ENCODE data around the gene DLGAP5. TPM values are rescaled to one million over a fixed set of nuclear protein-coding genes. Genes with fewer than 3 reads are reported as not detected.

DLGAP5 gene
- total RNA-seq, 1 experiment from 2014 or later = 72.8 TPM

DNA sequence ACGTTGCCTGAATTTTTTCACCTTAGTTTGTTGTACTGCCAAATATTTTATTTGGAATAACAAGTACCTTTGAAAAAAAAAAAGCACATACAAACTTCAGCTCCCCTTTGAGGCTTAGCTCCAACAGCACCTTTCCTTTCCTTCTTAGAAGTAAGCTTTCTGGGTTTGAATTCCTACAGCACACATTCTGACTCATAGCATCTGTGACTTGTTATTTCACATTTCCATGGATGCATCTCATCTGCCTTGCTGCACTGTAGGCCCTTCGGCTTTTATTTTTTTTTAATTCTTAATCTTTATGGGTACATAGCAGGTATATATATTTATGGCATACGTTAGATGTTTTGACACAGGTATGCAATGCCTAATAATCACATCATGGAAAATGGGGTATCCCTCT lies 55.1 kb downstream of the DLGAP5 start:
- Histone ChIP-seq H2AFZ (ENCODE audit: low read depth, low read length, poor library complexity, severe bottlenecking) (no peak overlapping the region), H3K79me2 (ENCODE audit: insufficient read depth, low read length) (peaks cover 60% of the 10 kb centered on the region), H3K9me3 (ENCODE audit: control insufficient read depth in 1 of 2, insufficient read depth in 1 of 2, low read depth in 1 of 2, low read length in 2 of 2) (no peaks in the 10 kb centered on the region), H3K9me2 (ENCODE audit: insufficient read depth) (no peaks in the 10 kb centered on the region), H3K4me2 (ENCODE audit: low read length) (no peak overlapping the region), H3K9ac (ENCODE audit: low read length) (no peak overlapping the region), H4K20me1 (ENCODE audit: insufficient read depth) (no peaks in the 10 kb centered on the region), H3K27ac (ENCODE audit: low read depth, low read length) (no peak overlapping the region), H3K4me1 (ENCODE audit: control insufficient read depth in 1 of 2, insufficient read depth in 2 of 2, low read length in 2 of 2) (peaks cover 6 to 14% of the 10 kb centered on the region in 2 experiments; a peak in 3 of 4 replicates), H3K27me3 (ENCODE audit: insufficient read depth, low read length) (no peaks in the 10 kb centered on the region), H3K4me3 (replicated peaks in 1 of 2; ENCODE audit: low read depth in 1 of 2, low read length in 2 of 2) (no peak overlapping the region), H3K36me3 (ENCODE audit: control insufficient read depth in 1 of 2, insufficient read depth in 2 of 2, low read length in 2 of 2) (peaks cover 17 to 28% of the 10 kb centered on the region in 2 experiments; a peak in 3 of 4 replicates)
- no peak for ATAC-seq
- BruUV-seq (replicated peaks) = no TSS peak
- ChIA-PET RAD21 (ENCODE audit: low non-redundant PET in 1 of 2, low total read pairs in 2 of 2, uncharacterized antibody in 2 of 2, unreplicated experiment in 2 of 2) (no interaction called here), CTCF (no interaction called here), POLR2A (no interaction called here)
- TF ChIP-seq POLR2A (IDR thresholded peaks at IDR 0.05; ENCODE audit: borderline replicate concordance, extremely low read depth, insufficient read depth, insufficient read length) (no peak), YY1 (IDR thresholded peaks at IDR 0.05; ENCODE audit: extremely low read depth, insufficient replicate concordance, low read depth, low read length) (no peak), SP1 (IDR thresholded peaks at IDR 0.05; ENCODE audit: low read depth) (no peak), ZNF274 (IDR thresholded peaks at IDR 0.05; ENCODE audit: low read depth, low read length) (no peak), JUND (IDR thresholded peaks at IDR 0.05) (no peak), RAD21 (IDR thresholded peaks at IDR 0.05; ENCODE audit: low read depth) (no peak), POLR2AphosphoS5 (IDR thresholded peaks at IDR 0.05; ENCODE audit: low read depth, low read length) (no peak)
- TF ChIP-seq, protein P1, sequence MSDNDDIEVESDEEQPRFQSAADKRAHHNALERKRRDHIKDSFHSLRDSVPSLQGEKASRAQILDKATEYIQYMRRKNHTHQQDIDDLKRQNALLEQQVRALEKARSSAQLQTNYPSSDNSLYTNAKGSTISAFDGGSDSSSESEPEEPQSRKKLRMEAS (IDR thresholded peaks at IDR 0.05) = no peak
- TF ChIP-seq, protein P2, sequence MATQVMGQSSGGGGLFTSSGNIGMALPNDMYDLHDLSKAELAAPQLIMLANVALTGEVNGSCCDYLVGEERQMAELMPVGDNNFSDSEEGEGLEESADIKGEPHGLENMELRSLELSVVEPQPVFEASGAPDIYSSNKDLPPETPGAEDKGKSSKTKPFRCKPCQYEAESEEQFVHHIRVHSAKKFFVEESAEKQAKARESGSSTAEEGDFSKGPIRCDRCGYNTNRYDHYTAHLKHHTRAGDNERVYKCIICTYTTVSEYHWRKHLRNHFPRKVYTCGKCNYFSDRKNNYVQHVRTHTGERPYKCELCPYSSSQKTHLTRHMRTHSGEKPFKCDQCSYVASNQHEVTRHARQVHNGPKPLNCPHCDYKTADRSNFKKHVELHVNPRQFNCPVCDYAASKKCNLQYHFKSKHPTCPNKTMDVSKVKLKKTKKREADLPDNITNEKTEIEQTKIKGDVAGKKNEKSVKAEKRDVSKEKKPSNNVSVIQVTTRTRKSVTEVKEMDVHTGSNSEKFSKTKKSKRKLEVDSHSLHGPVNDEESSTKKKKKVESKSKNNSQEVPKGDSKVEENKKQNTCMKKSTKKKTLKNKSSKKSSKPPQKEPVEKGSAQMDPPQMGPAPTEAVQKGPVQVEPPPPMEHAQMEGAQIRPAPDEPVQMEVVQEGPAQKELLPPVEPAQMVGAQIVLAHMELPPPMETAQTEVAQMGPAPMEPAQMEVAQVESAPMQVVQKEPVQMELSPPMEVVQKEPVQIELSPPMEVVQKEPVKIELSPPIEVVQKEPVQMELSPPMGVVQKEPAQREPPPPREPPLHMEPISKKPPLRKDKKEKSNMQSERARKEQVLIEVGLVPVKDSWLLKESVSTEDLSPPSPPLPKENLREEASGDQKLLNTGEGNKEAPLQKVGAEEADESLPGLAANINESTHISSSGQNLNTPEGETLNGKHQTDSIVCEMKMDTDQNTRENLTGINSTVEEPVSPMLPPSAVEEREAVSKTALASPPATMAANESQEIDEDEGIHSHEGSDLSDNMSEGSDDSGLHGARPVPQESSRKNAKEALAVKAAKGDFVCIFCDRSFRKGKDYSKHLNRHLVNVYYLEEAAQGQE (IDR thresholded peaks at IDR 0.05; ENCODE audit: low read depth) = no peak
- DNase-seq (ENCODE audit: low read depth, low spot score) = no peak
- intact Hi-C loops (cut with micrococcal nuclease) = no loop called here
